Body of pancreas (tissue), 4 donors: ENCODE data around the gene TENM4. TPM values are rescaled to one million over a fixed set of nuclear protein-coding genes. Genes with fewer than 3 reads are reported as not detected.

Experiments
- ATAC-seq: fragments of 150-250 bp; one replicate; pipeline ENCODE4 v1.9.1; 2016
- DNase-seq, 4 donors: peaks; one replicate each; pipeline ENCODE4 v3.0.0-alpha.2; 2019
- H3K27ac ChIP-seq, 4 donors: fragments of 200-600 bp; sonication (generic); 1 replicate in 3 of 4; 2 replicates in 1 of 4; pipeline versions ENCODE4 v1.5.1 to v1.6.1; 2016 to 2019; ENCODE audit warnings: mild to moderate bottlenecking in 1 of 4, mixed read lengths in 1 of 4, moderate library complexity in 1 of 4
- H3K27me3 ChIP-seq, 2 donors: fragments of 200-600 bp; sonication (generic); one replicate each; pipeline ENCODE4 v1.6.0; 2016; ENCODE audit warnings: mild to moderate bottlenecking in 1 of 2
- H3K36me3 ChIP-seq, 2 donors: fragments of 200-600 bp; sonication (generic); replicated peaks in 1 of 2; 2 replicates each; pipeline ENCODE4 v1.5.1; 2016; ENCODE audit warnings: low read depth in 2 of 2; ENCODE audit not compliant: insufficient read depth in 1 of 2
- H3K4me1 ChIP-seq: fragments of 200-600 bp; sonication (generic); one replicate; pipeline ENCODE4 v1.6.0; 2016
- H3K4me3 ChIP-seq, 2 donors: fragments of 200-600 bp; sonication (generic); 1 replicate in 1 of 2; 2 replicates in 1 of 2; pipeline ENCODE4 v1.5.1; 2016 to 2019
- H3K9me3 ChIP-seq, 3 donors: fragments of 200-600 bp; sonication (generic); 1 replicate in 2 of 3; 2 replicates in 1 of 3; pipeline ENCODE4 v1.5.1; 2016
- CTCF ChIP-seq, 7 experiments: fragments of 450-650 bp in 4 of 7; fragments of 200-600 bp in 3 of 7; sonication (generic) in 3 of 7; IDR thresholded peaks; one replicate each; pipeline ENCODE4 v1.5.1; 2016 to 2019; ENCODE audit warnings: antibody characterized with exemption in 7 of 7
- POLR2A ChIP-seq, 3 donors: fragments of 450-650 bp; IDR thresholded peaks; one replicate each; pipeline ENCODE4 v1.6.1; 2016; ENCODE audit warnings: antibody characterized with exemption in 3 of 3, mild to moderate bottlenecking in 2 of 3
- WGBS, 2 donors: methylation state at CpG; one replicate each; pipeline ENCODE4 v1.1.5; 2017; 5-methylcytosine and 5-hydroxymethylcytosine counted together
- intact Hi-C: fragments of 100-400 bp; cut with DNase I; formaldehyde crosslinking; loops from one replicate; pipeline ENCODE4 v1.15.1; 2023
- total RNA-seq, 2 donors: library from RNA; depleted of rRNA; stranded (reverse); fragments of >200 nt; gene quantifications; one replicate each; pipeline ENCODE4 v1.1.0, GENCODE V29; 2016

The TENM4 gene
- total RNA-seq, 2 donors from 2014 or later: 0.78 to 6.6 TPM

- 67 to 82% methylated on average over 1 of the region's 1 CpG for WGBS, 2 donors
- no peak for DNase-seq
- no peak for ATAC-seq
Measured at GRCh38 chr11:78898266-78898775, 542.5 kb downstream of the TENM4 start.

GRCh38 chr11:78893996-78894395 is 546.8 kb downstream of the TENM4 start:
- Histone ChIP-seq H3K4me1 (no peaks in the 10 kb centered on the region), H3K27me3 (no peaks in the 10 kb centered on the region), H3K27ac (no peak overlapping the region), H3K4me3 (no peak overlapping the region), H3K36me3 (no peaks in the 10 kb centered on the region), H3K9me3 (no peaks in the 10 kb centered on the region)
- no peak for DNase-seq
- intact Hi-C loops: no loop called here
- 80 to 83% methylated on average over 2 of the region's 2 CpGs for WGBS, 2 donors
- TF ChIP-seq POLR2A (IDR thresholded peaks at IDR 0.05) (no peak), CTCF (IDR thresholded peaks at IDR 0.05) (no peak)
- ATAC-seq: no peak

More at GRCh38 chr11:78898266-78898775, 542.5 kb downstream of the TENM4 start:
- Histone ChIP-seq H3K9me3 (no peaks in the 10 kb centered on the region), H3K36me3 (no peaks in the 10 kb centered on the region), H3K4me1 (no peaks in the 10 kb centered on the region), H3K27me3 (no peaks in the 10 kb centered on the region), H3K27ac (no peak overlapping the region), H3K4me3 (no peak overlapping the region)
- TF ChIP-seq CTCF (IDR thresholded peaks at IDR 0.05): no peak
- TF ChIP-seq POLR2A (IDR thresholded peaks at IDR 0.05): no peak
- intact Hi-C loops: no loop called here

GRCh38 chr11:78889698-78890097 is 551.1 kb downstream of the TENM4 start:
- intact Hi-C loops: no loop called here
- no peak overlapping the region for H3K4me3 ChIP-seq
- no peaks in the 10 kb centered on the region for H3K27me3 ChIP-seq
- TF ChIP-seq CTCF (IDR thresholded peaks at IDR 0.05) (no peak), POLR2A (IDR thresholded peaks at IDR 0.05) (no peak)
- ATAC-seq (no peak), DNase-seq (no peak)
- no peaks in the 10 kb centered on the region for H3K36me3 ChIP-seq
- no peak overlapping the region for H3K27ac ChIP-seq
- H3K4me1 ChIP-seq: no peaks in the 10 kb centered on the region
- H3K9me3 ChIP-seq: no peaks in the 10 kb centered on the region
- WGBS, 2 donors: 77 to 88% methylated on average over 12 of the region's 12 CpGs

GRCh38 chr11:78886616-78887015 is 554.2 kb downstream of the TENM4 start:
- no peak overlapping the region for H3K27ac ChIP-seq
- ATAC-seq (no peak), DNase-seq (no peak)
- H3K4me3 ChIP-seq: no peak overlapping the region
- intact Hi-C loops: no loop called here
- no peaks in the 10 kb centered on the region for H3K4me1 ChIP-seq
- no peak for TF ChIP-seq CTCF (IDR thresholded peaks at IDR 0.05)
- TF ChIP-seq POLR2A (IDR thresholded peaks at IDR 0.05): no peak
- no peaks in the 10 kb centered on the region for H3K27me3 ChIP-seq
- H3K36me3 ChIP-seq: no peaks in the 10 kb centered on the region
- WGBS, 2 donors: 42 to 55% methylated on average over 3 of the region's 3 CpGs
- H3K9me3 ChIP-seq: no peaks in the 10 kb centered on the region

- WGBS, 2 donors: 71 to 80% methylated on average over 4 of the region's 4 CpGs
- no peaks in the 10 kb centered on the region for H3K36me3 ChIP-seq
- H3K4me3 ChIP-seq: no peak overlapping the region
- no peaks in the 10 kb centered on the region for H3K4me1 ChIP-seq
- ATAC-seq (no peak), DNase-seq (no peak)
- no peaks in the 10 kb centered on the region for H3K27me3 ChIP-seq
- intact Hi-C loops: no loop called here
- TF ChIP-seq CTCF (IDR thresholded peaks at IDR 0.05) (no peak), POLR2A (IDR thresholded peaks at IDR 0.05) (no peak)
- no peak overlapping the region for H3K27ac ChIP-seq
- no peaks in the 10 kb centered on the region for H3K9me3 ChIP-seq
Measured at GRCh38 chr11:78884761-78885160, 556.1 kb downstream of the TENM4 start.
